Glomerular visceral epithelial cell (primary cell): ENCODE data around the gene SIAH2.
A peak's percentile ranks its signal among the peaks of the same experiment; 100 is the strongest.

ENCODE experiments used
- DNase-seq: peaks from one replicate; pipeline ENCODE4 v3.0.0-alpha.2; 2016; ENCODE audit errors: extremely low spot score

Gene SIAH2

DNA sequence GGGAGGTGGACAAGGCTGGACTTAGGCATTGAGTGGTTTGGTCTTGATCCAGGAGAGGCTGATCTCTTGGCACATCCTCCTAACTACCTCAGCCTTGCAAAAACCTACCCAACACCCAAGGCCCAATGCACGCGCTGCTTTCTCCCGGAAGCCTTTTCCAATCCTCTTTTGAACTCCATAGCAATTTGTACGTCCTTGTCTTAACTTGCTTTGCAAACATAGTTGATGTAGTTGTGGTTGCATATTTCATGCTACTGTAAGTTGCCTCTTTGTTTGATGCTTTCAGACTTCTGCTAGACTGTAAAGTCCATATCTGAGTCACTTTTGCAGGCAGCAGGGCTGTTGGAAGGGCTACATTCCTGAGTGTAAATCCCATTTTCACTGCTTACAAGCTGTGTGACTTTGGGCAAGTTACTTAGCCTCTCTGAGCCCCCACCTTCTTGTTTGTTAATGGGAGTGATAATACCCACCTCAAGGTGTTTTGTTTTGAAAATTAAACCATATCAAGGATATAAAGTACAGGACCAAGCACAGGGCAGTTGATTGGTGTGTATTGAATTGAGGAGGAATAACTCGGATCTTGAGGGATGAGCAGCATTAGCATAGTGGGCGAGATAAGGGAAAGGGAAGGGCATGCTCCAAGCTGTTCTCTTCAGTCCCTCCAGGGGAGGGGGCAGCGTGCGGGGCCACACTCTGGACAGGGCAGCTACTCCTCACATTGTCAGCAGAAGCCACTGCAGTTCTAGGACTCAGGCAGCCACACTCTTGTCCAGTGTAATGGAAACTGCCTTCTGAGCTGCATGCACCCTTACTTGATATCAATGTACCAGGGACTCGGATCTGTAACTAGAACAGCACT lies 28.8 kb downstream of the SIAH2 start:
- DNase-seq: no peak

DNA sequence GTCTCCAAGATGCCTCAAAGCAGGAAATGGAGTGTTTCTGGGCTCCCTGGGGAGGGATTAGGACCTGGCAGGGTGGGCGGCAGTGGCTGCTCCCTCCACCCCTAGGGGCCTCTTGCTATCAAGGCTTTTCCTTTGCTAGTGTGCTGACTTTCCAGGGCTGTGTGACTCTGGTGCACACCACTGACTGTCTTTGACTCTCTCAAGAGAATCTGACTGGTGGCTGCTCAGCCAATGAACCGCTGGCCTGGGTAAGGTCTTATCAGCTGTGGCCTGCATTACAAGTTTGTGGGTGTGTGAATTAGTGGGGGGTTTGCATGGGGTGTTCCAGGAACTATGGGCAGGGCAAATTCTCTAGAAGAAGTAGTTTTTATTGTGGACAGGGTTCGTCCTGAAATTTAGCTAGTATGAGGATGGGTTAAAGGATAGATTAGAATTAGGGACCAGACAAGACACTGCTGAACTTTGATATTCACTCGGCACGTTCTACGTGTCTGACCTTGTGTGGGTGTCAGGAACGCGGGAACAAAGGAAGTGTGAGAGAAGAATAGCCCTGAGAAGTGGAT lies 29.5 kb downstream of the SIAH2 start:
- no peak for DNase-seq

- no peak for DNase-seq
Observed at GRCh38 chr3:150729682-150730360, 33.1 kb downstream of the SIAH2 start.

GRCh38 chr3:150727653-150728502 lies 35.1 kb downstream of the SIAH2 start:
- no peak for DNase-seq

- no peak for DNase-seq
Observed at GRCh38 chr3:150725548-150725947, 37.4 kb downstream of the SIAH2 start.

GRCh38 chr3:150723946-150724345 lies 39.0 kb downstream of the SIAH2 start:
- DNase-seq: no peak

GRCh38 chr3:150722267-150722666 lies 40.7 kb downstream of the SIAH2 start:
- DNase-seq: no peak

DNA sequence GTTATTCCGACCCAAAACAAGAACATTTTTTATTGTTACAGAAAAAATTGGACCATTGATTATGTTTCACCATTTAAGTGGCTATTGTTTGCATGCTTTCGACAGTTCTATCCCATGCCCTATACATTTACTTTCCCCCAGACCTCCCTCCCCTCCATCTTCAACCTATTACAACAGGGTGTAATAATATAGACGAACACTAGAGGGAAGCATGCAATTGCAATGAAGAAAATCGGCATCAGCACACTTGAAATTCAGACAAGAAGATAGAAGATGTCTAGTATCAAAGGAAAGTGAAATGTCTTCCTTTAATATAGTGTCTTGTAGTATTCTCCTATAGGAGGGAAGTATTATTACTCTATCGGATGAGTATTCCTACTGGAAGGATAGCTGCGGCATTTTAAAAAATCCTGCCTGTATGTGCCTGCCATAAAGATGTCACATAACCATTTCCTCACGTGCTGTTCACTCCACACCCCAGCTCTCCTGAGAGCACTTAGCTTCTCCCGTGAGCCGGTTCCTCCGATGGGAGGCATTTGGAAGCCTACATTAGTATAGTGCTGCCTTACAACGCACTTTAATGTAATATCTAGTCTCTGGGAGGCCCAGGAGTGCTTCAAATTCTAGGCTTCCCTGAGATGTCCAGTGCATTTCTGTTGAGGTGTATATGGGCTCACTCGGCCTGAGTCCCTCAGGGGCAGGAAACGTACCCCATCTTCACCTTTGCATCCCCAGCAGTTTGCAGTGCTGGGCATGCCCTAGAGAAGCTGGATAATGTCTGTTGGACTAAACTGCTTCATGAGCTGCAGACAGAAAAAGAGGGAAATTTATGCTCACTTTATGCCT lies 41.5 kb downstream of the SIAH2 start:
- DNase-seq: peak; percentile 63

DNA sequence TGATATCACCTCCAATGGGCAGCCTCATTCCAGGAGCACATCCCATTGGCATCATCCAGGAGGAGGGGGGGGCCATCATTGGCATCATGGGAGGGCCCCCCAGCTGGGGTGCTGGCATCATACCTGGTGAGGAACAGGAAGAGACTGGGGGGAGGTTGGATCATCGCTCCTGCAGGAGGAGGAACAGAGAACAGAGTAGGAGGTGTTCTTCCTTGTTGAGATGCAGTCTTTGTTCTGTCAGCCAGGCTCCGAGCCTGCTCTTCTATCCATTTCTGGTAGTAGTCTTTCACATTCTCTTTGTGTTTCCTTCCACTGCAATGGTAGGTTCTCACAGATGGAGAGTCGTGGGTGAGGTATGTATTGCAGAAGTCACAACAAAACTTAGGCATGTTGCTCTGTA lies 42.5 kb downstream of the SIAH2 start:
- no peak for DNase-seq

DNA sequence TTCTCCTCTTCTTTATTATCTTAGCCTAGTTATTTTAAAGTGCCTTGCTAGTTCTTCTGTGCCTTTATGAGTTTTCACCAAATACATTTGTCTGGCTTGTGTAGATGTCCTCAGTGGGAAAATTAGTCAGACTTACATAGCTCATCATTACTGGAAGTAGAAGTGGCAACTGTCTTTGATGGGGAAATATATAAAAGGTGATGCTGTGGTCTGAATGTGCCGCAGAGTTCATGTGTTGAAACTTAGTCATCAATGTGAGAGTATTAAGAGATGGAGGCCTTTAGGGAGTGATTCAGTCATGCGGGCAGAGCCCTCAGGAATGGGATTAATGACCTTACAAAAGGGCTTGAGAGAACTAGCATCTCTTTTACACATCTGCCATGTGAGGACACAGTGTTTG lies 52.9 kb downstream of the SIAH2 start:
- DNase-seq: no peak

- peak; percentile 92 for DNase-seq
Observed at GRCh38 chr3:150703756-150704344, 59.1 kb downstream of the SIAH2 start, which contains the start of gene ERICH6. Gene ERICH6, minus strand, starts transcription at chr3:150703920. Its CDS starts 22 bp downstream, at chr3:150703898.

DNA sequence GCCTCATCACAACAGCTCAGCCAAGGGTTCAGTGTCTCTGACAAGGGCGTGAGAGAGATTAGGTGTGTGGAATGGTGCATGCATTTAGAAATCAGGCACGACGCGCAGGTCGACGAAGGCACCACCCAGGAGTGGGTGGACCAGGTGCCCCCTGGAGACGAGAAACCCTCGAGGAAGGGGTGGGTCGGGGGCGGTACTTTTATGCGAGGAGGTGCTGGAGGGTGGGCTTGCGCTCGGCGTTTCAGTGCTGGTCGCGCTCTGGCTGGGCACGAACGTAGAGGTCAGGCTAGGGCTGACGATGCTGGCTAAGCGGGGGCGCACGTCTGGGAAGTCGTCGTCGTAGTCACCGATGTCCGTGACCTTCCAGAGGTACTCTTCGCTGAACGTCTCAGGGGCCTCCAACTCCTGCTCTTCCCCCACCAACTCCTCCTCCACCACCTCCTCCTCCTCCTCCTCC lies 59.6 kb downstream of the SIAH2 start:
- DNase-seq: no peak

DNA sequence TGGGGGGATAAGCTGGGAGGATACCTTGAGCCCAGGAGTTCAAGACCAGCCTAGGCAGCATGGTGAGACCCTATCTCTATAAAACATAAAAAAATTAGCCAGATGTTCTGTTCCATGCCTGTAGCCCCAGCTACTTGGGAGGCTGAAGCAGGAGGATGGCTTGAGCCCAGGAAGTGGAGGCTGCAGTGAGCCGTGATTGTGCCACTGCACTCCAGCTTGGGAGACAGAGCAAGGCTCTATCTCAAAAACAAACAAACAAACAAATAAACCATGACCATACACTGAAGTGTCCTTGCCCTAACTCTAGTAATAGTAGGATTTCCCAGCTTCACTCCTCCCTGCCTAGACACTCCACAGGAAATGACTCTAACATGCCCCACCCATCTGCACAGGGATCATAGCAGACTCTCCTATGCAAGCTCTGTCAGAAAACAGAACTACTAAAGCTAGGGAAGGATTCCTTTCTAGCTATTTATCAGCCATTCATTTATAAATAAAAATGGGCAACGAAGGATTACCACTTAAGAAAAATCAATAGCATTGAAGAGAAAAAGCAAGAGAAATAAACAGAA lies 63.8 kb downstream of the SIAH2 start:
- peak; percentile 12 for DNase-seq

- DNase-seq: peak; percentile 4
Observed at GRCh38 chr3:150697646-150698045, 65.3 kb downstream of the SIAH2 start.

DNA sequence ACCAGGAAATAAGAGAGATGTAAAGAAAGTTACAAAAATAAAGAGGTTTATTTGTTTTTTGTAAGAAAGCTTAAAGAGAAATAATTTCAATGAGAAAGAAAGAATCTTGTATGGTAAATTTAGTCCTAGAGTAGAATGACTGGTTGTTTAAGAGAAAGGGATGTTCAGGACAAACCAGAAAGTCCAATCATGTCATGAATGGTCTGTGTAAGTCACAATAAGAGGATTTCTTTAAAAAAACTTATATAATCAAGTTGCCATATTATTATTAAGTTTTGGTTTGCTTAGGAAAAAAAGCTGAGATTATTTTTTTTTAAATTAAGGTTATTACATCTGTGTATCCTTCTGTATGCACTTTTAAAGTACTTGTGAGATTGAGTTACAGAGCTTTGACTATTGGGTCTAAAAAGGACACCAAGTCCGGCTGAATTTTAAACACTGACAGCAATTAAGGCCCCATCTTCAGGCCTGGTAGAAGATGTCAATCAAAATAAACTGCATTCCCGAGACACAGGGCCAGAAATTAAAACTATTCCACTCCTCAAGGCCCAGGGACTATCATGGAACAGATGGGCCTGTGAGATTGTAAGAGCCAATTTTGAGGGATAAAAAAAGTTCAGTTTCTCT lies 71.4 kb downstream of the SIAH2 start:
- no peak for DNase-seq
